Upper lobe of left lung (tissue), 6 donors: Measurements from ENCODE around the gene NHLRC4. TPM values are rescaled to one million over a fixed set of nuclear protein-coding genes. Genes with fewer than 3 reads are reported as not detected.
A peak's percentile ranks its signal among the peaks of the same experiment; 100 is the strongest.
"Not testable (repeated sequence)": the region's sequence is repeated elsewhere in the genome, so short reads cannot be mapped to it uniquely, and the experiment has no call there.

ENCODE experiments used
- ATAC-seq, 2 donors: fragments of 200-7000 bp; cut with Tn5 transposase; one replicate each; pipeline ENCODE4 v1.9.1; 2022; ENCODE audit warnings: mild to moderate bottlenecking in 2 of 2, moderate library complexity in 2 of 2; ENCODE audit not compliant: low FRiP score in 2 of 2
- DNase-seq, 2 donors: peaks; one replicate each; pipeline ENCODE4 v3.0.0-alpha.2; 2019 to 2020
- H3K27ac ChIP-seq, 4 donors: fragments of 200-600 bp; sonication (generic); one replicate each; pipeline ENCODE4 v1.5.1; 2016 to 2019
- H3K27me3 ChIP-seq, 4 donors: fragments of 200-600 bp; sonication (generic); one replicate each; pipeline ENCODE4 v1.5.1; 2017 to 2019
- H3K36me3 ChIP-seq, 4 donors: fragments of 200-600 bp; sonication (generic); one replicate each; pipeline ENCODE4 v1.5.1; 2016 to 2019
- H3K4me1 ChIP-seq, 4 donors: fragments of 200-600 bp; sonication (generic); one replicate each; pipeline ENCODE4 v1.5.1; 2018 to 2019
- H3K4me3 ChIP-seq, 4 donors: fragments of 200-600 bp; sonication (generic); one replicate each; pipeline ENCODE4 v1.5.1; 2017 to 2019; ENCODE audit warnings: mild to moderate bottlenecking in 2 of 4, moderate library complexity in 1 of 4
- H3K9me3 ChIP-seq, 4 donors: fragments of 200-600 bp; sonication (generic); one replicate each; pipeline ENCODE4 v1.5.1; 2018 to 2019
- CTCF ChIP-seq, 6 experiments: fragments of 450-650 bp in 4 of 6; fragments of 200-600 bp in 2 of 6; sonication (generic) in 2 of 6; IDR thresholded peaks; one replicate each; pipeline ENCODE4 v1.5.1; 2016 to 2019; ENCODE audit warnings: antibody characterized with exemption in 6 of 6
- EP300 ChIP-seq, 4 donors: sonication (generic); formaldehyde crosslinking; IDR thresholded peaks; one replicate each; pipeline ENCODE4 v1.5.1; 2017; ENCODE audit warnings: antibody characterized with exemption in 4 of 4, control low read depth in 2 of 4
- POLR2A ChIP-seq, 4 donors: fragments of 450-650 bp; IDR thresholded peaks; one replicate each; pipeline ENCODE4 v1.5.1; 2016 to 2017; ENCODE audit warnings: antibody characterized with exemption in 4 of 4, mild to moderate bottlenecking in 2 of 4
- POLR2AphosphoS5 ChIP-seq, 2 donors: sonication (generic); formaldehyde crosslinking; IDR thresholded peaks; one replicate each; pipeline ENCODE4 v1.5.1; 2017; ENCODE audit warnings: antibody characterized with exemption in 2 of 2
- WGBS, 2 donors: methylation state at CpG; one replicate each; pipeline ENCODE4 v1.1.5; 2017 to 2018; 5-methylcytosine and 5-hydroxymethylcytosine counted together
- total RNA-seq, 6 donors: library from RNA; depleted of rRNA in 4 of 6; stranded (reverse); fragments of >200 nt in 4 of 6; gene quantifications; one replicate each; pipeline versions ENCODE4 v1.1.0 to v1.2.1, GENCODE V29; 2016 to 2021
- donor health status: DM: no; HTN: no; CAD: no; lungs with moderate emphysema.
- donor health status: DM: no; HTN: yes; CAD: no; lungs with severe emphysema.

The NHLRC4 gene
- total RNA-seq, 6 donors from 2014 or later, result 1.2 to 7.8 (median 3.3) TPM

GRCh38 chr16:595942-596735, 29.3 kb downstream of the NHLRC4 start:
- 81 to 89% methylated on average over 23 to 26 of the region's 34 CpGs for WGBS, 2 donors
- DNase-seq, result peak in 1 of 2 donors; percentile 70
- no peaks in the 10 kb centered on the region for H3K27me3 ChIP-seq
- peak overlapping the region in 1 of 4 donors; percentile 11 for H3K27ac ChIP-seq
- ATAC-seq, result no peak
- TF ChIP-seq CTCF (IDR thresholded peaks at IDR 0.05) (no peak), POLR2A (IDR thresholded peaks at IDR 0.05) (no peak), POLR2AphosphoS5 (IDR thresholded peaks at IDR 0.05) (no peak), EP300 (IDR thresholded peaks at IDR 0.05) (no peak)
- H3K4me3 ChIP-seq, result no peak overlapping the region
- H3K9me3 ChIP-seq, result no peaks in the 10 kb centered on the region
- H3K36me3 ChIP-seq, result peaks cover 4 to 32% (median 17%) of the 10 kb centered on the region in 4 donors
- peaks cover 32 to 54% (median 51%) of the 10 kb centered on the region in 4 donors for H3K4me1 ChIP-seq

- H3K27me3 ChIP-seq, result no peaks in the 10 kb centered on the region
- DNase-seq (no peak), ATAC-seq (no peak)
- H3K36me3 ChIP-seq, result peaks cover 4 to 32% (median 17%) of the 10 kb centered on the region in 4 donors
- no peak overlapping the region for H3K4me3 ChIP-seq
- H3K4me1 ChIP-seq, result peaks cover 31 to 50% (median 45%) of the 10 kb centered on the region in 4 donors
- no peak for TF ChIP-seq EP300 (IDR thresholded peaks at IDR 0.05)
- TF ChIP-seq CTCF (IDR thresholded peaks at IDR 0.05), result no peak
- no peak for TF ChIP-seq POLR2A (IDR thresholded peaks at IDR 0.05)
- TF ChIP-seq POLR2AphosphoS5 (IDR thresholded peaks at IDR 0.05), result no peak
- H3K27ac ChIP-seq, result no peak overlapping the region
- 93% methylated on average over 12 of the region's 12 CpGs for WGBS, 2 donors
- no peaks in the 10 kb centered on the region for H3K9me3 ChIP-seq
These were observed 29.9 kb downstream of the NHLRC4 start for GRCh38 chr16:596736-597060.

GRCh38 chr16:597655-598054, 30.9 kb downstream of the NHLRC4 start:
- DNase-seq, ATAC-seq, H3K4me3 ChIP-seq, H3K9me3 ChIP-seq, H3K27ac ChIP-seq, H3K27me3 ChIP-seq: not testable (repeated sequence)
- Histone ChIP-seq H3K36me3 (peaks cover 4 to 32% (median 17%) of the 10 kb centered on the region in 4 donors), H3K4me1 (peaks cover 21 to 40% (median 35%) of the 10 kb centered on the region in 4 donors)
- 97 to 100% methylated on average over 7 of the region's 7 CpGs for WGBS, 2 donors

DNA sequence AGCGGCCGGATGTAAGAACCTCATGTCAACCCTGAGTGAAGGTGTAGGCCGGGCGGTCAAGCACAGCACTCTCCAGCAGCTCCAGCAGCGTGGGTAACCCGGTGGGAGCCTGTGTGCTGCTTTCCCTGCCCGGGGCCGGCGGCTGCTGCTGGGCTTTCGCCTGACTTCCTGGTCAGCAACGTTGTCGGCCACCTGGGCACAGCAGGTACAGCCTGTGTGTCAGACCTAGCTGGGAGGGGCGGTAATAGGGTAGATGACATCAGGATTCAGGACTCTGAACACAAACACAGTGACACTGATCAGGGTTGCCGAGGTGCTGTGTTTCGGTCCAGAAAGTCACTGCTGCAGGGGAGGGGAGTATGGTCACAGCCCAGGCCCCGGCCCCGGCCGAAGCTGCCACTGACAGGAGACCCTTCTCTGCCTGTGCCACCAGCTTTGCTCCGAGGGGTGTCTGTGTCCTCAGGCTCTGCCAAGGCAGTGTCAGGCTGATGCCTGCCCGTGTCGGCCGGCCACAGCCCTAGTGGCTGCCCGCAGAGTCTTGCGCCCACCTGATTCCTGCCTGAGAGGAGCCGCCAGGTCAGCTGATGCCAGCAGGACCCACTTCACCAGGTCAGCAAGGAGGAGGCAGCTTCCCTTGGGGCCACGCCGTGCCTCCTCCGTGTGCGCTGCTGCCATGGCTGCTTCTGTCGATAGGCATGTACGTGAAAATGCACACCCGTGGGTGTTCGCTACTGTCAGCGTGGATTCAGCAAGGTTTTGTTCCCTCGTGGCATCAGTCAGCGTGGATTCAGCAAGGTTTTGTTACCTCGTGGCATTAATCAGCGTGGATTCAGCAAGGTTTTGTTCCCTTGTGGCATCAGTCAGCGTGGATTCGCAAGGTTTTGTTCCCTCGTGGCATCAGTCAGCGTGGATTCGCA, 32.3 kb downstream of the NHLRC4 start:
- ATAC-seq, result no peak
- TF ChIP-seq POLR2A (IDR thresholded peaks at IDR 0.05) (no peak), CTCF (IDR thresholded peaks at IDR 0.05) (no peak), EP300 (IDR thresholded peaks at IDR 0.05) (no peak), POLR2AphosphoS5 (IDR thresholded peaks at IDR 0.05) (no peak)
- H3K4me1 ChIP-seq, result peaks cover 7 to 26% (median 21%) of the 10 kb centered on the region in 4 donors

GRCh38 chr16:600781-601180, 34.0 kb downstream of the NHLRC4 start:
- no peak overlapping the region for H3K27ac ChIP-seq
- DNase-seq, result no peak
- no peak for TF ChIP-seq EP300 (IDR thresholded peaks at IDR 0.05)
- TF ChIP-seq POLR2AphosphoS5 (IDR thresholded peaks at IDR 0.05), result no peak
- TF ChIP-seq POLR2A (IDR thresholded peaks at IDR 0.05), result no peak
- no peak for TF ChIP-seq CTCF (IDR thresholded peaks at IDR 0.05)
- ATAC-seq, result no peak
- no peaks in the 10 kb centered on the region for H3K27me3 ChIP-seq
- 50 to 61% methylated on average over 5 to 7 of the region's 7 CpGs for WGBS, 2 donors
- peaks cover 0 to 4% (median 0%) of the 10 kb centered on the region in 4 donors for H3K9me3 ChIP-seq
- peaks cover 0 to 11% (median 6%) of the 10 kb centered on the region in 4 donors for H3K4me1 ChIP-seq
- H3K36me3 ChIP-seq, result peaks cover 4 to 29% (median 19%) of the 10 kb centered on the region in 4 donors
- no peak overlapping the region for H3K4me3 ChIP-seq

More for the DNA sequence above, 32.3 kb downstream of the NHLRC4 start:
- Histone ChIP-seq H3K36me3 (peaks cover 4 to 32% (median 19%) of the 10 kb centered on the region in 4 donors), H3K27ac (no peak overlapping the region), H3K9me3 (no peaks in the 10 kb centered on the region), H3K27me3 (no peaks in the 10 kb centered on the region), H3K4me3 (no peak overlapping the region)
- WGBS, 2 donors, result 94 to 96% methylated on average over 20 to 41 of the region's 43 CpGs
- DNase-seq, result peak in 1 of 2 donors; percentile 81
